GM19438 (cell line): ENCODE measurements around the gene SEMA4D.
"Not testable (repeated sequence)": the region's sequence is repeated elsewhere in the genome, so short reads cannot be mapped to it uniquely, and the experiment has no call there.

Source experiments
- ATAC-seq: cut with Tn5 transposase; IDR thresholded peaks from one replicate; pipeline ENCODE4 v1.9.1; 2021; ENCODE audit warnings: low read depth; ENCODE audit not compliant: unreplicated experiment

The SEMA4D gene

GRCh38 chr9:89361816-89362646 lies 135.9 kb downstream of the SEMA4D start:
- ATAC-seq, result no peak

DNA sequence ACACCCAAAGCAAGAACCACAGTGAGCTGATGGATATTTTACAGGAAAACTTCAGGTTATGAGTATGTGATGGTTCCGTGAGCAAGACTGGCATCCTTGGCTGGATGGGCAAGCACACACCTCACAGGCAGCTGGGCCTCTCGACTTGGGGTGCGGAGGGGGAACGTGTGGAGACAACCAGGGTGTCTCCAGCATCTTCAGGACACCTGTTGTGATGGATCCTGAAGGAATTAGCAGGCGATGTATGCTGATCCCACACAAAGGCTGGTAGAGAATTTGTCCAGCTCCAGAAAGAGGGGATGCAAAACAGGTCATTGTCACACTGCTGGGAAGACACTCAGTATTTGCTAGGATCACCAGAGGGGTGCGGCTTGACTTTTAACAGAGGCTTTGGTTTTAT lies 136.9 kb downstream of the SEMA4D start:
- ATAC-seq, result no peak

GRCh38 chr9:89360465-89360864 lies 137.4 kb downstream of the SEMA4D start:
- ATAC-seq, result no peak

GRCh38 chr9:89359751-89360261 lies 138.1 kb downstream of the SEMA4D start:
- ATAC-seq, result no peak

DNA sequence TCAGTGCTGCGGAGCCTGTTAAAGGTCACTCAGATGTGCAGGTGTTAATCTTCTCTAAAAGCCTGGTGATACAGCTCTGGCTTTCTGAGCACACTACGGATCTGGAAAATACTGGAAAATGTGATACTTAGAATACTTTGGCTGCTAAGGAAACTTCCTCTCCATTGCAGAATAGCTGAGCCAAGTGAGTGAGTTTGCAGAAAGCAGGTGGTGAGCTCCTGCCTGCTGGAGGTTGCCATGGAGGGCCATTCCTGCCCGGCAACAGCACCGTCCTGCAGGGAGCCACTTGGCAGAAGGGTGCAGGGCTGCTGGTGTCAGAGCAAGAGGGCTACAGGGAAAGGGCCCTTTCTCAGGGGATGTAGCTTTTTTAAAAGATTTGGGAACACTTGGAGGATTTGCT lies 138.9 kb downstream of the SEMA4D start:
- ATAC-seq, result no peak

GRCh38 chr9:89358376-89358916 lies 139.5 kb downstream of the SEMA4D start:
- no peak for ATAC-seq

DNA sequence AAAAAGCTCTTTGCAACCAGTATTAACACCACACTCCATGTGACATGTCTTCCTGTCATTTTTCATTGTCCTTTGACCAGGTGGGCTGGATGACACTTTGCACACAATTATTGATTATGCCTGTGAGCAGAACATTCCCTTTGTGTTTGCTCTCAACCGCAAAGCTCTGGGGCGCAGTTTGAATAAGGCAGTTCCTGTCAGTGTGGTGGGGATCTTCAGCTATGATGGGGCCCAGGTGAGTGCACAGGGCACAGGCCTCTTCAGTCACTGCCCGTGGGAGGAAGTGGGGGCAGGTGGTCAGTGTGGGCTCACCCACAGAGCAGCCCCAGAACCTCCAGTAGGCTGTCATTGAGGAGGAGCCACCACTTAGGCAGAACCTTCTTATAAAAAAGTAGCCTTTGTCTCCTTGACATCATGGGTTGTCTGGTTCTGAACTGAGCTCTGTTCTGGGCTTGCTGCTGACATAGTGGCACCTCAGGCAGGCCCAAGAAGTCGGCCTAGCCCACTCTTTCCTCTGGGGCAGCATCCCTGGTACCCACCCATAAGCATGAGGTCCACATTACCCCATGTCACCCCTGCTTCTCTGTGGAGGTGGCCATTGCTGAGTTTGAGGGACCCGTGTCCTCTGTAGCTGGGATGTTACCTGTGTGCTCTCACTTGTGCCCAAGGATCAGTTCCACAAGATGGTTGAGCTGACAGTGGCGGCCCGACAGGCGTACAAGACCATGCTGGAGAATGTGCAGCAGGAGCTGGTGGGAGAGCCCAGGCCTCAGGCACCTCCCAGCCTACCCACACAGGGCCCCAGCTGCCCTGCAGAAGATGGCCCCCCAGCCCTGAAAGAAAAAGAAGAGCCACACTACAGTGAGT lies 140.3 kb downstream of the SEMA4D start:
- no peak for ATAC-seq

DNA sequence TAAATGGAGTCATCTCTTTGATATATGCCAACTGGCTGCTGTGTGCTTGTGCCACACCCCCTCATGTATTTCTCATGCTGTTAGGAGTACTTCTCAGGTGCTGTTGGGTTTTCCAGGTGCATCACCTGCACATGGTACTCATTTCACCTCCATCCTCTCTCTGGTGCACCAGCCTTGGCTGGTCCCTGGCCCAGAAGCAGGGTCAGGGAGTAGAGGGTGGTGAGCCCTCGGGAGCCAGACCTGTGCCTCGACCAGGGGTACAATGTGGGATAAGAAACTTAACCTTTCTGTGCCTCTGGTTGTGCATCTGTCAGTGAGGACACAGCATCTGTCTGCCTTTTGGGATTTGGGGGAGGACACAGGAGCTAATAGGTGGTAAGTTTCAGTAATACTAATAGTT lies 141.1 kb downstream of the SEMA4D start:
- ATAC-seq, result no peak

DNA sequence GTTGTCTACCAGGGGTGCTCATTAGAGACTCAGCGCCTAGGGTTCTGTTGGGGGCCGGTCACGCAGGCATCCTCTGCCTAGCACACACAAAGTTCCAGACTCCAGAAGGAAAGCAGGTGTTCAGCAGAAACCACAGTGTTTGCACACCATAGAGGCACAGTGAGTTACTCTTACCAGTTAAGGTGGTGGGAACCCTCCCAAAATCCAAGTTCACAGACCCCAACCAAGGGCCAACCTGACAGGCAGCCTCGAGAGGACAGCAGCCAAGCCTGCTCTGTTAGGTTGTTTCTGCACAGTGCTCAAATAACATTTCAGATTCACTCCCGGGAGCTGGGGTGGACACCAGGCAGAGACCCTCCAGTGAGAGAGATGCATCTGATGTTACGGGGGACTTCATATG lies 143.4 kb downstream of the SEMA4D start:
- ATAC-seq, result no peak

- ATAC-seq, result no peak
Measured at GRCh38 chr9:89353989-89354388, 143.9 kb downstream of the SEMA4D start.

DNA sequence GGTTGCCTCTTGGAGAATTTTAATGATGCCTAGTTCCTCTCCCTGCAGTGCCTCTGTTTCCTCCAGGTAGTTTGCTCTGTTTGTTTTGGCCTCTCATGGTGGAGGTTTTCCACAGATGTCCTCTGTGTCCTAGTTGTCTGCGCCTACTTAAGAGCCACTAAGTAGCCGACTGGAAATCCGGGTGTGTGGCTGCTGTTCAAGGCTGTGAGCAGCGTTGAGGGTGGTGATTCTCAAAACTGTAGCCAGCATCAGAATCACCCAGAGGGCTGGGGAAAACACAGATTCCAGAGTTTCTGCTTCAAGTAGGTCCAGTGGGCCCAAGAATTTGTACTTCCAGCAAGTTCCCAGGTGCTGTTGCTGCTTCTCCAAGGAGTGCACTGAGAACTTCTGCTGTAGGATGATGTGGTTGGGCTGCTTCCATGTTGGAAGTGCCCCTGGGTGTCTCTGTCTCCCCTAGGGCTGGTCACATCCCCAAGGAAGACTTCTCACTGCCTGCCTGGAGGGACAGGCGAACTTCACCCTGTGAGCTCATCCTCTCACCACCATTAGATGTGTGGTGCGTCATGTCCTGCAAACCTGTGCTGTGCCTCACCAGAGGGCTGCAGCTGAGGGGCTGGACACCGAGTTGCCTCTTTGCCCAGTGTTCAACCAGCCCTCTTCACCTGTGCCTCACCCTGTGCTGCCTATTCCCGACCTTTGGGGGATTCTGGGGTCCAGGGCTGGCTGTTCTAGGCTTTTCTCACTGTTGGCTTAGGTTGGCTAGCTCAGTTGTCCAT lies 144.9 kb downstream of the SEMA4D start:
- ATAC-seq, result no peak

GRCh38 chr9:89352451-89352850 lies 145.5 kb downstream of the SEMA4D start:
- ATAC-seq, result no peak

DNA sequence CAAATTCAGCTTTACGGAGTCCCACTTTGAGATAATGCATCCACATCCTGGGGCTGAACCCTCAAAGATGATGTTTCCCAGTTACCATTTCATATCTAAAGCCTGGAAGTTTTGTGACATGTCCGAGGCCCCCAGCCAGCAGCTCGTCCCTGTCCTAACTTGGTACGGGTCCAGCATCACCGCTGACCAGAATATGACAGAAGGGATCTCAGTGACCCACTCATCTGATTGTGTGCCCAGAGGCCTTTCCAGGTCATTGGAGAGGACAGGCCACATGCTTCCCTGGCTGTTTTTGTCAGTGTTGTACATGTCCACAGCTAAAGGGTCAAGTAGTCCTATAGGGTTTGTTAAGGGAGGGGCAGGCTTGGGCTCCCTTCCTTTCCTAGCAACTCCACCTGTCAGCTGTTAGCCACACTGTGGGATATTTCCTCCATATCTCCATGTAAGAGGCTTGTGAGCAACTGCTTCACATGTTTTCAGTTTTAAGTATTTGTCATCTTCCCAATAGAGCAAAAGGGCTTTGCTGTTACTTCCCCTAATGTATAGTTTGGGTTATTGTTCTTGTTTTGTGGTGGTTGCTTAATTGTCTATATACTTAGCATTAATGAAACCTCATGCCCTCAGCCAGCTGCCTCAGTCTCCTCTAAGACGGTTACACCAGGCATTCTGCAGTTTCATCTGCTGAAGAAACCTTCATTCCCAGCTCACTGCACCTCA lies 146.2 kb downstream of the SEMA4D start:
- ATAC-seq, result no peak

DNA sequence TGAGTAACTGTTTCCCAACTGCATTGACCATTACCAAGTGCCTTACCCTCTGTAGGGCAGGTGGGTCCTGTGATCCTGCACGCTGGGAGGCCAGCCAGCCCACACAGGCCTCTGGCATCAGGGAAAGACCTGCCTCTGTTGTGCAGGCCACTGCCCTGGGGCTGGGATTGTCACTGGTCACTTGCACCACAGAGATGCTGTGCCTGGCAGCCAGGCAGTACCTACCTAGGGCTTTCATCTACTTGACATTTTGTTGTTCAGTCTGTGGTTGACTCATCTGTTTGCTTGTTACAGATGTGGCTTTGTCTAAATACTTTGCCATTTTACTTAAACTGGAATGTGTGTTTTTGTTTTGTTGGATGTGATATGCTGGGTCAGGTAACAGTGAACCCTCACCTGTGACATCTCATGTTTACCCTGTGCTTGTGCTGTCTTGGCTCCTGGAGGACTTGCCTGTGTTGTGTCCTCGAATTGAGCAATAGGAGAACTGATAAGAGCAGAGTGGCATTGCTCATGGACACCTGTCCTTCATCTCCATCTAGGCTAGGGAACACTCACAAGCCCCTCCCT lies 146.8 kb downstream of the SEMA4D start:
- no peak for ATAC-seq

DNA sequence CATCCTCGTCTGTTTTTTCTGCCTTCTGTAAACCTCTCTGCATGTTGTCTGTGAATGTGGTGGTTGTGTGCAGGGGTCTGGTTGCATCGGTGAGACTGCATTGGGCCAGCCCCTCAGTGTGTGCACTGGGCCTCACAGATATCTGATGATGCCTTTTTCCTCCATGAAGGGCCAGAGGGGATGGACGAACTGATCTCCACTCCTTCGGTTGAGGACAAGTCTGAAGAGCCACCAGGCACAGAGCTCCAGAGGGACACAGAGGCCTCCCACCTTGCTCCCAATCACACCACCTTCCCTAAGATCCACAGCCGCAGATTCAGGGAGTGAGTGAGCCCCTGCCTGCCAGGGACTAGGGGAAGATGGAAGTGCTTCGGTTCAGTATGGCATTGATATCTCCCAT lies 148.3 kb downstream of the SEMA4D start:
- ATAC-seq, result no peak

GRCh38 chr9:89347651-89348050 lies 150.3 kb downstream of the SEMA4D start:
- no peak for ATAC-seq

GRCh38 chr9:89346696-89347095 lies 151.2 kb downstream of the SEMA4D start:
- ATAC-seq, result no peak

- no peak for ATAC-seq
Measured at GRCh38 chr9:89345476-89345875, 152.4 kb downstream of the SEMA4D start.

- ATAC-seq, result not testable (repeated sequence)
Measured at GRCh38 chr9:89343812-89344211, 154.1 kb downstream of the SEMA4D start.
